Lower lobe of right lung (tissue), 2 donors: ENCODE data around the gene TNP1. TPM values are rescaled to one million over a fixed set of nuclear protein-coding genes. Genes with fewer than 3 reads are reported as not detected.

Source experiments
- ATAC-seq, 2 donors: fragments of 200-7000 bp; cut with Tn5 transposase; one replicate each; pipeline ENCODE4 v1.9.1; 2020 to 2022; ENCODE audit warnings: mild to moderate bottlenecking in 2 of 2, moderate library complexity in 2 of 2
- DNase-seq: peaks from one replicate; pipeline ENCODE4 v3.0.0-alpha.2; 2020
- H3K27ac ChIP-seq: fragments of 200-600 bp; one replicate; pipeline ENCODE4 v1.8.0; 2022
- H3K27me3 ChIP-seq: fragments of 200-600 bp; one replicate; pipeline ENCODE4 v1.8.0; 2022; ENCODE audit warnings: low read depth
- H3K36me3 ChIP-seq: fragments of 200-600 bp; one replicate; pipeline ENCODE4 v1.8.0; 2022; ENCODE audit warnings: mild to moderate bottlenecking
- H3K4me1 ChIP-seq: fragments of 200-600 bp; one replicate; pipeline ENCODE4 v1.8.0; 2022
- H3K4me3 ChIP-seq: fragments of 200-600 bp; one replicate; pipeline ENCODE4 v1.8.0; 2022; ENCODE audit warnings: mild to moderate bottlenecking
- H3K9me3 ChIP-seq: fragments of 200-600 bp; one replicate; pipeline ENCODE4 v1.8.0; 2022
- CTCF ChIP-seq: fragments of 200-600 bp; IDR thresholded peaks from one replicate; pipeline ENCODE4 v1.8.0; 2022; ENCODE audit warnings: antibody characterized with exemption, mild to moderate bottlenecking
- intact Hi-C: fragments of 100-400 bp; cut with DNase I; formaldehyde crosslinking; loops from one replicate; pipeline ENCODE4 v1.11.0; 2022
- total RNA-seq: library from RNA; stranded (reverse); fragmentation: NEBNext Ultra II Directional; extraction: Animal tissue kit (Norgen Biotek cat#: 25700); gene quantifications from one replicate; pipeline ENCODE4 v1.2.1, GENCODE V29; 2021
- donor health status: DM: no; HTN: yes; CAD: no; lungs with severe emphysema.

Gene TNP1
- total RNA-seq, 1 donor from 2014 or later = not detected

GRCh38 chr2:216871333-216871934 is 11.6 kb upstream of the TNP1 start:
- no peaks in the 10 kb centered on the region for H3K9me3 ChIP-seq
- no peak for ATAC-seq
- no peaks in the 10 kb centered on the region for H3K27me3 ChIP-seq
- intact Hi-C loops = no loop called here
- no peak overlapping the region for H3K27ac ChIP-seq
- no peak for TF ChIP-seq CTCF
- H3K4me1 ChIP-seq = no peaks in the 10 kb centered on the region
- no peaks in the 10 kb centered on the region for H3K36me3 ChIP-seq
- no peak for DNase-seq
- H3K4me3 ChIP-seq = no peak overlapping the region

- no peak overlapping the region for H3K27ac ChIP-seq
- no peak for ATAC-seq
- no peaks in the 10 kb centered on the region for H3K36me3 ChIP-seq
- DNase-seq = no peak
- no peaks in the 10 kb centered on the region for H3K9me3 ChIP-seq
- H3K4me1 ChIP-seq = no peaks in the 10 kb centered on the region
- H3K27me3 ChIP-seq = no peaks in the 10 kb centered on the region
- intact Hi-C loops = no loop called here
- TF ChIP-seq CTCF = no peak
- no peak overlapping the region for H3K4me3 ChIP-seq
Observed at GRCh38 chr2:216870508-216871332, 10.9 kb upstream of the TNP1 start.

GRCh38 chr2:216866515-216867095 is 6.7 kb upstream of the TNP1 start:
- intact Hi-C loops = no loop called here
- no peak for ATAC-seq
- DNase-seq = no peak
- TF ChIP-seq CTCF = no peak
- Histone ChIP-seq H3K27ac (no peak overlapping the region), H3K27me3 (no peaks in the 10 kb centered on the region), H3K4me3 (no peak overlapping the region), H3K4me1 (no peaks in the 10 kb centered on the region), H3K9me3 (no peaks in the 10 kb centered on the region), H3K36me3 (no peaks in the 10 kb centered on the region)

- intact Hi-C loops = no loop called here
- ATAC-seq = no peak
Observed at GRCh38 chr2:216865658-216866057, 5.8 kb upstream of the TNP1 start.

GRCh38 chr2:216863946-216864345 is 4.1 kb upstream of the TNP1 start:
- no peak overlapping the region for H3K27ac ChIP-seq
- H3K36me3 ChIP-seq = no peaks in the 10 kb centered on the region
- H3K9me3 ChIP-seq = no peaks in the 10 kb centered on the region
- intact Hi-C loops = no loop called here
- no peak for ATAC-seq
- TF ChIP-seq CTCF = no peak
- no peak overlapping the region for H3K4me3 ChIP-seq
- no peaks in the 10 kb centered on the region for H3K27me3 ChIP-seq
- no peaks in the 10 kb centered on the region for H3K4me1 ChIP-seq
- no peak for DNase-seq

More at GRCh38 chr2:216865658-216866057, 5.8 kb upstream of the TNP1 start:
- no peaks in the 10 kb centered on the region for H3K4me1 ChIP-seq
- no peak overlapping the region for H3K4me3 ChIP-seq
- no peak overlapping the region for H3K27ac ChIP-seq
- H3K27me3 ChIP-seq = no peaks in the 10 kb centered on the region
- no peak for TF ChIP-seq CTCF
- no peaks in the 10 kb centered on the region for H3K9me3 ChIP-seq
- no peaks in the 10 kb centered on the region for H3K36me3 ChIP-seq
- no peak for DNase-seq
